WTC11 (cell line): ENCODE measurements around the gene SCO1. TPM values are rescaled to one million over a fixed set of nuclear protein-coding genes. Genes with fewer than 3 reads are reported as not detected.

Experiments
- ATAC-seq: fragments of 200-7000 bp; cut with Tn5 transposase; 2 replicates; pipeline ENCODE4 v1.10.0; 2021; ENCODE audit warnings: mild to moderate bottlenecking, moderate library complexity
- CTCF ChIA-PET: fragments of 300-600 bp; sonication (Branson Sonifier 250); formaldehyde crosslinking; loops from one replicate; lab custom pipeline; 2021; ENCODE audit warnings: antibody characterized with exemption; lab: Charles Lee
- POLR2A ChIA-PET: fragments of 350-600 bp; sonication (Branson Sonifier 250); formaldehyde crosslinking; loops from one replicate; lab custom pipeline; 2021; ENCODE audit warnings: antibody characterized with exemption; lab: Charles Lee
- DNase-seq: peaks from one replicate; pipeline ENCODE4 v3.0.0; 2021; ENCODE audit warnings: low spot score
- H3K27ac Mint-ChIP-seq: 2 replicates; pipeline ENCODE4 v1.8.0; 2021; ENCODE audit warnings: mixed read lengths
- H3K27me3 Mint-ChIP-seq: 2 replicates; pipeline ENCODE4 v1.8.0; 2021; ENCODE audit warnings: low read depth, mild to moderate bottlenecking, moderate library complexity, mixed read lengths
- H3K36me3 Mint-ChIP-seq: 2 replicates; pipeline ENCODE4 v1.8.0; 2021; ENCODE audit warnings: mixed read lengths
- H3K4me1 Mint-ChIP-seq: 2 replicates; pipeline ENCODE4 v1.8.0; 2022; ENCODE audit warnings: mixed read lengths
- H3K4me3 Mint-ChIP-seq: 2 replicates; pipeline ENCODE4 v1.8.0; 2021; ENCODE audit warnings: mild to moderate bottlenecking, moderate library complexity, mixed read lengths
- H3K9me3 Mint-ChIP-seq: 2 replicates; pipeline ENCODE4 v1.8.0; 2021; ENCODE audit warnings: mixed read lengths
- ARID4B ChIP-seq: sonication (generic); formaldehyde crosslinking; IDR thresholded peaks from 2 replicates; pipeline ENCODE4 v1.8.0; 2023; ENCODE audit warnings: missing genetic modification reagents, mild to moderate bottlenecking, borderline replicate concordance
- ATF2 ChIP-seq: sonication (generic); formaldehyde crosslinking; IDR thresholded peaks from 2 replicates; pipeline ENCODE4 v1.8.1; 2022; ENCODE audit warnings: low read depth, missing genetic modification reagents, borderline replicate concordance
- ATF3 ChIP-seq: sonication (generic); formaldehyde crosslinking; conservative IDR thresholded peaks from 2 replicates; pipeline ENCODE4 v1.8.1; 2022; ENCODE audit warnings: mild to moderate bottlenecking, missing genetic modification reagents
- ESRRA ChIP-seq: sonication (generic); formaldehyde crosslinking; IDR thresholded peaks from 2 replicates; pipeline ENCODE4 v1.8.1; 2022; ENCODE audit warnings: mild to moderate bottlenecking, missing genetic modification reagents, borderline replicate concordance
- JAZF1 ChIP-seq: fragments of 250-450 bp; sonication (Bioruptor Pico); IDR thresholded peaks from 2 replicates; pipeline ENCODE4 v1.9.0; 2021; ENCODE audit warnings: moderate library complexity, mild to moderate bottlenecking, inconsistent platforms
- JUN ChIP-seq: sonication (generic); formaldehyde crosslinking; IDR thresholded peaks from 2 replicates; pipeline ENCODE4 v1.8.0; 2023; ENCODE audit warnings: mild to moderate bottlenecking, missing genetic modification reagents
- KAT7 ChIP-seq: sonication (generic); formaldehyde crosslinking; IDR thresholded peaks from 2 replicates; pipeline ENCODE4 v1.8.1; 2023; ENCODE audit warnings: missing genetic modification reagents, mild to moderate bottlenecking, borderline replicate concordance
- MXD4 ChIP-seq: fragments of 250-450 bp; sonication (Bioruptor Pico); IDR thresholded peaks from 2 replicates; pipeline ENCODE4 v1.8.0; 2021; ENCODE audit warnings: mild to moderate bottlenecking, moderate library complexity, borderline replicate concordance
- NFATC4 ChIP-seq: fragments of 250-450 bp; sonication (Bioruptor Pico); IDR thresholded peaks from 2 replicates; pipeline ENCODE4 v1.9.0; 2021; ENCODE audit warnings: mild to moderate bottlenecking
- NR1H2 ChIP-seq: sonication (generic); formaldehyde crosslinking; IDR thresholded peaks from 2 replicates; pipeline ENCODE4 v1.9.0; 2021; ENCODE audit warnings: mild to moderate bottlenecking, moderate library complexity, missing genetic modification reagents
- PRDM15 ChIP-seq: sonication (generic); formaldehyde crosslinking; IDR thresholded peaks from 2 replicates; pipeline ENCODE4 v1.8.0; 2022; ENCODE audit warnings: missing genetic modification reagents
- STAT6 ChIP-seq: sonication (generic); formaldehyde crosslinking; conservative IDR thresholded peaks from 2 replicates; pipeline ENCODE4 v1.8.1; 2023; ENCODE audit warnings: mild to moderate bottlenecking, low read depth, missing genetic modification reagents, moderate library complexity
- ZNF232 ChIP-seq: sonication (generic); formaldehyde crosslinking; IDR thresholded peaks from 2 replicates; pipeline ENCODE4 v1.8.0; 2022; ENCODE audit warnings: mild to moderate bottlenecking, missing genetic modification reagents
- ZNF263 ChIP-seq: sonication (generic); formaldehyde crosslinking; IDR thresholded peaks from 2 replicates; pipeline ENCODE4 v1.8.1; 2022; ENCODE audit warnings: low read depth, mild to moderate bottlenecking, moderate library complexity, missing genetic modification reagents
- ZNF281 ChIP-seq: sonication (generic); formaldehyde crosslinking; IDR thresholded peaks from 2 replicates; pipeline ENCODE4 v1.8.0; 2023; ENCODE audit warnings: mild to moderate bottlenecking, missing genetic modification reagents
- ZNF425 ChIP-seq: fragments of 250-450 bp; sonication (Bioruptor Pico); conservative IDR thresholded peaks from 2 replicates; pipeline ENCODE4 v1.9.0; 2021; ENCODE audit warnings: mild to moderate bottlenecking
- total RNA-seq: library from RNA; stranded (reverse); gene quantifications from 3 replicates; pipeline ENCODE4 v1.2.3, GENCODE V29; 2021

SCO1 gene
- total RNA-seq, 1 experiment from 2014 or later = 63.8 TPM

- DNase-seq (no peak), ATAC-seq (no peak)
- ChIA-PET CTCF (interaction anchor here (1.3 to 1.6 kb wide), 2 partner anchors 38 to 44 kb away, joined by 3 read pairs; no protein-coding TSS in a partner anchor), POLR2A (no interaction called here)
- TF ChIP-seq JUN (CRISPR knock-in tag) (no peak), ZNF263 (no peak), STAT6 (CRISPR knock-in tag) (no peak), MXD4 (no peak), ATF3 (CRISPR knock-in tag) (no peak), NR1H2 (CRISPR knock-in tag) (no peak), ATF2 (no peak), ZNF232 (no peak), ZNF281 (CRISPR knock-in tag) (no peak), JAZF1 (CRISPR knock-in tag) (no peak), KAT7 (CRISPR knock-in tag) (no peak), PRDM15 (CRISPR knock-in tag) (no peak), ZNF425 (CRISPR knock-in tag) (no peak), ARID4B (CRISPR knock-in tag) (no peak), ESRRA (CRISPR knock-in tag) (no peak), NFATC4 (no peak)
- Mint-ChIP-seq H3K9me3 (no peaks in the 10 kb centered on the region), H3K27me3 (no peaks in the 10 kb centered on the region), H3K36me3 (peaks cover 20% of the 10 kb centered on the region), H3K4me1 (no peaks in the 10 kb centered on the region), H3K4me3 (no peak overlapping the region), H3K27ac (no peak overlapping the region)
These were observed 24.0 kb downstream of the SCO1 start for GRCh38 chr17:10673312-10673711.
